Activated naive CD4-positive, alpha-beta T cell treated with anti-CD3 and anti-CD28 coated beads for 36 hours (primary cell): ENCODE data around the gene STK16. TPM values are rescaled to one million over a fixed set of nuclear protein-coding genes. Genes with fewer than 3 reads are reported as not detected.

Experiments
- CTCF ChIA-PET: fragments of 350-600 bp; sonication (Branson Sonifier 250); formaldehyde crosslinking; loops from one replicate; lab custom pipeline; 2021; ENCODE audit warnings: antibody characterized with exemption; lab: Charles Lee
- DNase-seq: peaks from one replicate; pipeline ENCODE4 v3.0.0-alpha.2; 2020
- H3K27ac Mint-ChIP-seq: one replicate; pipeline ENCODE4 v1.8.0; 2021; ENCODE audit warnings: mild to moderate bottlenecking, mixed read lengths
- H3K27me3 Mint-ChIP-seq: one replicate; pipeline ENCODE4 v1.8.0; 2021; ENCODE audit warnings: low read depth, mixed read lengths
- H3K36me3 Mint-ChIP-seq: one replicate; pipeline ENCODE4 v1.8.0; 2021; ENCODE audit warnings: low read depth, mixed read lengths
- H3K4me1 Mint-ChIP-seq: one replicate; pipeline ENCODE4 v1.8.0; 2021; ENCODE audit warnings: low read depth, mixed read lengths
- H3K4me3 Mint-ChIP-seq: one replicate; pipeline ENCODE4 v1.8.0; 2021; ENCODE audit warnings: mild to moderate bottlenecking, moderate library complexity, mixed read lengths
- H3K9me3 Mint-ChIP-seq: one replicate; pipeline ENCODE4 v1.8.0; 2021; ENCODE audit warnings: mixed read lengths
- intact Hi-C: fragments of 100-400 bp; cut with micrococcal nuclease; formaldehyde crosslinking; loops from one replicate; pipeline ENCODE4 v1.15.1; 2023
- microRNA-seq: library from miRNA; unstranded; fragments of <30 nt; microRNA quantifications from one replicate; pipeline ENCODE4 v1.2.0, GENCODE V29; 2022; ENCODE audit warnings: borderline microRNAs expressed, borderline replicate concordance
- total RNA-seq, 2 experiments: library from RNA; stranded (reverse); gene quantifications; one replicate each; pipeline ENCODE4 v1.2.3, GENCODE V29; 2021

The STK16 gene
- total RNA-seq, 2 experiments from 2014 or later: 33.7 to 35.5 TPM

DNA sequence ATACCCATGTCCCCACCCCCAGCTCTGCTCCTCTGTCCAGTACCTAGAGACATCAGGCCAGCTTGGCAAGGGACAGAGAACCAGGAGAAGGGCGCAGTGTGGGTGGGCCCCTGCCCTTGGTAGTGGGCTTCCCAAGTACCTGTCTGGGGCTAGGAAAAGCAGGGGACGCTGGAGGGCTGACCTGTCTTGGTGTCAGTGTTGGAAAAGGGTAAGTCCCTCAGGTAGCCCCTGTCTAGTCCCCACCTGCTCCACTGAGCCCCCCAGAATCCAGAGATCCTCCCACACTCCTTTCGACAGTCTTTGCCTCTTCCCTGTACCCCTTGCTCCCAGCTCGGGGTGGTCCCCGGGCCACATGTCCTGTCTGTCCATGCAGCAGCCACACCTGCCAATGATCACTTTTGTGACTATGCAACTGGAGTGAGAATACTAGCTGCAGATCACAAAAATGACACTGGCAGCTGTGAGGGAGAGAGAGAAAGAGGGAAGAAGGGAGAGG lies 48.5 kb downstream of the STK16 start:
- CTCF ChIA-PET: interaction anchor here (0.6 to 7.1 kb wide), 13 partner anchors 12 to 292 kb away, joined by 3 to 196 read pairs (median 5); partner anchors contain the start of genes ABCB6, DNAJB2, NHEJ1 and SLC23A3
- Mint-ChIP-seq H3K27ac (no peak overlapping the region), H3K36me3 (no peaks in the 10 kb centered on the region), H3K27me3 (no peaks in the 10 kb centered on the region), H3K9me3 (no peaks in the 10 kb centered on the region), H3K4me3 (peak overlapping the region; percentile 77), H3K4me1 (peaks cover 20% of the 10 kb centered on the region)
- peak; percentile 3 for DNase-seq
- intact Hi-C loops: loop anchor here (1.0 kb wide), 1 partner anchor 95 kb away; no protein-coding TSS in a partner anchor

DNA sequence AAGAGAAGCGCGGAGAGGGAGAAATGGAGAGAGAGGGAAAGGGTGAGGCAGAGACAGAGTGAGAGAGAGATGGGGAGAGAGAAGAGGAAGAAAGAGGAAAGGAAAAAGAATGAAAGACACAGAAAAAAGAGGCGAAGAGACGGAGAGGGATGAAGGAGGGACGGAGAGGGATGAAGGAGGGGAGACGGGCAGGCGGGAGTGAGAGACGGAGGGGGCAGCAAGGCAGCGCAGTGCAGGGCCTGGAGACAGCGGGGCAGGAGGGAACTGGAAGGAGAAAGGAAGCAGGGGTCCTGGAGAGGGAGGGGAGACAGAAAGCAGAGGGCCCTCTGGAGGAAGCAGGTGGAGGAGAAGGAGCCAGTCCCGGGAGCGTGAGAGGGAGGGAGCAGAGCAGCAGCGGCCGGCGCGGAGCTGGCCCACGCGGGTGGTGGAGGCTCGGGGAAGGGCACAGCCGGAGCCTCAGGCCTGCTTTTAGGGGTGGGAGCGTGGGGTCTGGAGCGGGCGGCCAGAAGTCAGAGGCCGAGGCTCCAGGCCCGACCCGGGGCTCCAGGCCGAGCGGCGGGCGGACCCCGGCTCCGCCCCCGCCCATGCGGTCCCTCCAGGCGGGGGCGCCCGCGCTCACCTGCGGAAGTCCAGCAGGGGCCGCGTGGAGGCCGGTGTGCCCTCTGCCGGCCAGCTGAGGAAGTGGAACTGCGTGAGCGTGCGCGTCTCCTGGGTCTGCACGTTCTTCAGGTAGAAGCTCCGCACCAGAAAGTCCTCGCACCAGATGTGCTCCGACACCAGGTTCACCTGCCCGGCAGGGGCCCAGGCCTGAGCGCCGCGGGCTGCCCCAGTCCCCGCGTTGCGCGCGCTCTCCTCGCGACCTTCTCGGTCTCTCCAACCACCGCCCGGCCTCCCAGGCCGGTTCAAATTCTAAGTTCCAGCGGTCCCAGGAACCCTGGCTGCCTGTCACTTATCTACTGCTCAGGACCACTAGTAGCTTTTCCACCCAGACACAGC lies 49.4 kb downstream of the STK16 start:
- H3K9me3 Mint-ChIP-seq: no peaks in the 10 kb centered on the region
- no peak overlapping the region for H3K27ac Mint-ChIP-seq
- no peaks in the 10 kb centered on the region for H3K36me3 Mint-ChIP-seq
- H3K4me1 Mint-ChIP-seq: peaks cover 20% of the 10 kb centered on the region
- H3K27me3 Mint-ChIP-seq: peaks cover 3% of the 10 kb centered on the region
- CTCF ChIA-PET: interaction anchor here (0.5 to 7.1 kb wide), 62 partner anchors 11 to 1057 kb away, joined by 3 to 196 read pairs (median 5); partner anchors contain the start of genes ANKZF1, CNPPD1, DNAJB2 and GLB1L
- H3K4me3 Mint-ChIP-seq: peak overlapping the region; percentile 77
- intact Hi-C loops: loop anchor here (1.0 kb wide), 6 partner anchors 15 to 236 kb away; partner anchors contain the start of genes ANKZF1, ATG9A, DNAJB2 and TUBA4A
- peak; percentile 89 for DNase-seq

DNA sequence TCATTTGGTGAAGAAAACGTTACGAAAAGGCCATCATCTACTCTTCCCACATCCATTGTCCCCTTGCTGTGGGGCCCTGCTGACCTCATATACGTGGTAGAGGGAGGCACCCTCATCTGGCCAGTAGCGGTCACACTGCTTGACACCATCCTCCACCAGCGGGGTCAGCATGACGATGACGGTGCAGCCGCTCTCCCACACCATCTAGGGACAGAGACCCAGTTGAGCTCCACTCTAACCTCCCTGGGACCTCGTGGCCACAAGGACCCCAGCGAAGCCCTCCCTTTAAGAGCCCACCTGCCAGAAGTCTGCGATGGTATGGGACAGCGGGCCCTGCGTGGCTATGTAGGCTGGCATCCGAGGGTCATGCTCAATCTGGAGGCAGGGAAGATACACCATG lies 50.9 kb downstream of the STK16 start:
- H3K4me3 Mint-ChIP-seq: no peak overlapping the region
- intact Hi-C loops: no loop called here
- no peaks in the 10 kb centered on the region for H3K9me3 Mint-ChIP-seq

DNA sequence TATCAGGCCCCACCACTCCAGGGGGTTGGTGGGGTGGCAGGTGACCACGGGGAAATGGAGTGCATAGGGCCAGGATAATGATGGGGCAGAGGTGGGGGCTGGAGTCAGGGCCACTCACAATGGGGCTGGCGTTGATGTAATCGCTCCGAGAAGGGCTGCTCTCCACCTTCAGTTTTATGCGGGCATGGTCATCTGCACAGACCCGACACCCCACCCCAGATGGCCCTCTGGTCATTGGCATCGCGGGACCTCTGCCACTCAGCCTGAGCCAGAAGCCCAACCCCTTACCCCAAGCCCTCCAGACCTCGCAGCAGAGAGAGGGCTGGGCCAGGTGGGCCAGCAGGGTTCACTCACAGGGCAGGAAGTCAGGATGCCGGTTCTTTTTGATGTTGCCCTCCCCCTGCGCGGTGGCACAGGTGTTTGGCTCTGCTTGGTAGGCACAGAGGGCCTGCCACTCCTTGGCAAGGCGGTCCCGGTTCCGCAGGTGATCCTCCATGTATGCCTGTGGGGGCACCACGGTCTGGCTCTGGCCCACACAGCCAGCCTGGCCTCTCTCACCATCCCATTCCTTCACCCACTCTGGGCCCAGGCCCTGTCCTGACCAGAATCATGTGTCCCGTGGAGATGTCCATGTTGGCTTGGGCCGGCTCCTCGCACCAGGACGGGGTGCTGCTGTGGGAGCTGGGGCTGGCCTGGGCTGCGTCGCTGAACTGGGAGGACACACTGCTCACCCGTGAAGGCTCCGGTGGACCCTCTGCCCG lies 51.5 kb downstream of the STK16 start:
- Mint-ChIP-seq H3K4me3 (no peak overlapping the region), H3K9me3 (no peaks in the 10 kb centered on the region), H3K36me3 (no peaks in the 10 kb centered on the region), H3K27me3 (peaks cover 3% of the 10 kb centered on the region), H3K27ac (no peak overlapping the region), H3K4me1 (peaks cover 20% of the 10 kb centered on the region)
- intact Hi-C loops: no loop called here
- CTCF ChIA-PET: interaction anchor here (0.7 to 7.1 kb wide), 11 partner anchors 9 to 209 kb away, joined by 3 to 196 read pairs (median 17); partner anchors contain the start of genes ANKZF1, ATG9A, DNAJB2 and GLB1L
- DNase-seq: no peak

More for the DNA sequence above, 50.9 kb downstream of the STK16 start:
- H3K27ac Mint-ChIP-seq: no peak overlapping the region
- DNase-seq: no peak
- CTCF ChIA-PET: interaction anchor here (1.1 to 7.1 kb wide), 16 partner anchors 10 to 141 kb away, joined by 3 to 196 read pairs (median 14); partner anchors contain the start of genes ANKZF1, CNPPD1, DNAJB2 and NHEJ1
- H3K27me3 Mint-ChIP-seq: peaks cover 3% of the 10 kb centered on the region
- H3K36me3 Mint-ChIP-seq: no peaks in the 10 kb centered on the region
- peaks cover 20% of the 10 kb centered on the region for H3K4me1 Mint-ChIP-seq

DNA sequence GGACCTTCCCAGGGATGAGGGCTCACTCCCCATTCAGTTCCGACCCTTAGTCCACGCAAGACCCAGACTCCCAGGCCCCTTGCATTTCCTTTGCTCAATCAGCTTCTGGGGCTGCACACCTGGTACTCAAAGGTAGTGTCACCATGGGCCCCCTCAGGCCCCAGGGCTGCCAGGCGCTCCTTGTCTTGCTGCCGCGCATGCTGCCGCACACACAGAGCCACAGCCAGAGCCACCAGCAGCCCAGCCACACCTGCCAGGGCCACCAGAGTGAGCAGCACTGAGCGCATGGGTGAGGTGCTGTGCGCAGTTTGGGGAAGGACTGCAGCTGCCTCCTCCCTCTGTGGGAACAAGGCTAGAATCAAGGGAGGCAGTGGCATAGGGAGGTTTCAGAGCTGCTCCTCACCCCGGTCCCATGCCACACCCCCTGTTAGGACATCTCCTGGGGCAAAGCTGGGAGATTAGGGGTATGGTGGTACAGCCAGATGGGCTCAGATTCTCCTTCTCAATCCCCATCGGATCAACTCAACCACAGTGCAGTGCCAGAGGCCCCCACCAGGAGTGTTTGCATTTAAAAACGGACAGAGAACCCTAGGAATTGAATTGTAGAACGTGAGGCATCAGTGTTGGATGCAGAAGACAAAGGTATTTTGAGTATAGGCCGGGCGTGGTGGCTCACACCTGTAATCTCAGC lies 52.6 kb downstream of the STK16 start:
- no peak overlapping the region for H3K27ac Mint-ChIP-seq
- DNase-seq: no peak
- intact Hi-C loops: loop anchor here (1.0 kb wide), 3 partner anchors 80 to 138 kb away; partner anchors contain the start of genes ABCB6 and NHEJ1
- H3K4me1 Mint-ChIP-seq: peaks cover 20% of the 10 kb centered on the region
- no peaks in the 10 kb centered on the region for H3K36me3 Mint-ChIP-seq
- no peaks in the 10 kb centered on the region for H3K9me3 Mint-ChIP-seq
- CTCF ChIA-PET: interaction anchor here (0.6 to 5.2 kb wide), 20 partner anchors 8 to 210 kb away, joined by 3 to 58 read pairs (median 4); partner anchors contain the start of genes ANKZF1, ATG9A, DNAJB2 and GLB1L
- peaks cover 3% of the 10 kb centered on the region for H3K27me3 Mint-ChIP-seq
- H3K4me3 Mint-ChIP-seq: no peak overlapping the region

DNA sequence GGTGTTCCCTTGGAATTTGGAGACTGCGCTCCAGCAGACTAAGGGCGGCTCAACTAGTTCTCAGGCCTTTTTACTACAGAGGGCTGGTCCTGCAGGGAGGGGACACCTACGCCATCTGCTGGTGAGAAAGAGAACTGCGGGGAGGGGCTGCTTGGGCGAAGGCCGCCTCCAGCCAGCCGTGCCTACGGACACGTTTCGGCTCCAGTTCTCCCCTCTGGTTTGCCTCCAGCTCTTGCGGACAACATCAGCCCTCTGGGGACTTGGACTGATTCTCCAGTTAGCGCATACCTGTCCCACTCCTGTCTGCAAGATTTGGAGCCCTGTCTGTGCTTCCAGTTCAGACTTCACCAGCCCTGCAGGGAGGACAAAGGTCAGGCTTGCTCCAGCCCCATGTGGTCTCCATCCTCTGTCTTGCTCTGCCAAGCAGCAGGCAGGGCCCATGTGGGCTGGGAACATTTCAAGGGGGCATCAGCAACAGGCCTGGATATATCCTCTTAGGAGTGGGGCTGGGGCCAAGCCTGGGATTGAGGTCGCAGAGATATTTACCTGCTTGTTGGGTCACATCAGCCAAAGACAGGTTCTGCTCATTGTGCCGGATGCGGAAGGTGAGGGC lies 53.6 kb downstream of the STK16 start:
- Mint-ChIP-seq H3K4me1 (peaks cover 20% of the 10 kb centered on the region), H3K27me3 (peaks cover 3% of the 10 kb centered on the region), H3K9me3 (no peaks in the 10 kb centered on the region), H3K27ac (no peak overlapping the region), H3K4me3 (no peak overlapping the region), H3K36me3 (no peaks in the 10 kb centered on the region)
- CTCF ChIA-PET: interaction anchor here (0.6 to 5.2 kb wide), 24 partner anchors 10 to 843 kb away, joined by 3 to 58 read pairs (median 4); partner anchors contain the start of genes ANKZF1, ATG9A, DNAJB2 and GLB1L
- intact Hi-C loops: loop anchor here (1.0 kb wide), 4 partner anchors 53 to 139 kb away; partner anchors contain the start of genes ABCB6 and NHEJ1
- DNase-seq: peak; percentile 94

DNA sequence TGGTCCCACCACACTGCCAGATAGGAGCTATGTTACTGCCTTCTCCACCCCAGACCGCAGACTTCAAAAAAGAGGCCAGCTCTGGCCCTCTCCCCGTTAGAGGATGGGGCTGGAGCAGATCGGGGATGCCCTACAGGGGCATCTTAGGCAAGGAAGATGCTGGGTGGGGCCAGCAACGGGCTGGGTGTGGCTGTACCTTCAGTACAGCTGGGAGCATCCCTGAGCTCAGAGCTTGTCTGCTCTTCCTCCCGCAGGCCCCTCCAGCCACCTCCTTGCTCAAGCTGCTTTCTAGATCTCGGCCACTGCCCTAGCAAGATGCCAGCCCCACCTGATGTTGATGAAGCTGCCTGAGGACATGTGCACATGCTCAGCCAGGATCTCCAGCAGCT lies 54.1 kb downstream of the STK16 start:
- CTCF ChIA-PET: interaction anchor here (0.6 to 5.2 kb wide), 20 partner anchors 9 to 843 kb away, joined by 3 to 58 read pairs (median 6); partner anchors contain the start of genes ANKZF1, ATG9A, DNAJB2 and GLB1L
- H3K27ac Mint-ChIP-seq: no peak overlapping the region
- intact Hi-C loops: loop anchor here (1.0 kb wide), 1 partner anchor 53 kb away; no protein-coding TSS in a partner anchor
- H3K36me3 Mint-ChIP-seq: no peaks in the 10 kb centered on the region
- H3K9me3 Mint-ChIP-seq: no peaks in the 10 kb centered on the region
- DNase-seq: no peak
- peaks cover 3% of the 10 kb centered on the region for H3K27me3 Mint-ChIP-seq
- H3K4me1 Mint-ChIP-seq: peaks cover 16% of the 10 kb centered on the region
- H3K4me3 Mint-ChIP-seq: no peak overlapping the region

Small RNA genes lying within 50 kb of the gene (microRNA-seq; reads per million reads assigned to microRNA genes)
- gene MIR153-1: not detected

Other genes with a start within 250 kb of the STK16 start
- gene CFAP65, start 204.0 kb upstream of the STK16 start, total RNA-seq: not detected
- gene IHH, start 184.6 kb upstream of the STK16 start, total RNA-seq: not detected
- gene NHEJ1, start 84.7 kb upstream of the STK16 start, total RNA-seq: 10 to 100 TPM; 24.4 to 26.6 TPM
- gene SLC23A3, start 75.5 kb upstream of the STK16 start, total RNA-seq: under 1 TPM; 0.84 to 0.95 TPM
- 10 to 100 TPM; 27.0 to 31.4 TPM for gene CNPPD1, start 68.6 kb upstream of the STK16 start, total RNA-seq
- 10 to 100 TPM; 44.0 to 44.1 TPM for gene RETREG2, start 67.2 kb upstream of the STK16 start, total RNA-seq
- gene ZFAND2B, start 38.7 kb upstream of the STK16 start, total RNA-seq: 10 to 100 TPM; 32.6 to 33.6 TPM
- 1 to 10 TPM; 7.0 to 7.5 TPM for gene ABCB6, start 26.5 kb upstream of the STK16 start, total RNA-seq
- 10 to 100 TPM; 26.0 to 27.7 TPM for gene ATG9A, start 15.8 kb upstream of the STK16 start, total RNA-seq
- gene ANKZF1, start 15.7 kb upstream of the STK16 start, total RNA-seq: 10 to 100 TPM; 87.7 to 88.5 TPM
- 1 to 10 TPM; 2.1 TPM for gene GLB1L, start within 50 bp of the STK16 start, total RNA-seq
- gene TUBA4B, start 7.8 kb downstream of the STK16 start, total RNA-seq: not detected
- gene TUBA4A, start 8.4 kb downstream of the STK16 start, total RNA-seq: 100 to 1,000 TPM; 112 to 116 TPM
- gene DNAJB2, start 33.9 kb downstream of the STK16 start, total RNA-seq: 10 to 100 TPM; 24.6 to 24.9 TPM
- gene PTPRN, start 63.9 kb downstream of the STK16 start, total RNA-seq: not detected
- gene RESP18, start 87.3 kb downstream of the STK16 start, total RNA-seq: not detected
- gene DNPEP, start 142.4 kb downstream of the STK16 start, total RNA-seq: 10 to 100 TPM; 67.1 to 74.2 TPM
- gene DES, start 172.9 kb downstream of the STK16 start, total RNA-seq: not detected
- 1 to 10 TPM; 1.3 to 1.4 TPM for gene SPEG, start 189.4 kb downstream of the STK16 start, total RNA-seq